Muscle of arm (tissue), 14 donors: Measurements from ENCODE around the gene MED27. TPM values are rescaled to one million over a fixed set of nuclear protein-coding genes. Genes with fewer than 3 reads are reported as not detected.

Experiments used
- DNase-seq: peaks from one replicate; pipeline ENCODE4 v3.0.0-alpha.2; 2013
- long read RNA-seq, 11 donors: transcript quantifications; one replicate each; lab custom pipeline, GENCODE V29; 2026
- polyA plus RNA-seq, 12 donors: library from polyadenylated mRNA; unstranded; fragments of 120-200 nt; gene quantifications; one replicate each; pipeline ENCODE4 v1.2.1, GENCODE V29; 2013; ENCODE audit not compliant: insufficient read length in 12 of 12

Gene MED27
- 10 to 100 TPM in 9 of 12 donors, 1 to 10 TPM in 2, not detected in 1; 7.8 to 14.9 (median 11.6) TPM for polyA plus RNA-seq
- long read RNA-seq, donor 1, partial matches to known transcripts, result 0 of 3 reads
- long read RNA-seq, donor 1, other reads (novel, unspliced or antisense), result 0 of 3 reads
- long read RNA-seq, donor 2, transcript MED27-201 (8 exons, 1,431 nt), result major isoform, 5 of 5 reads
- long read RNA-seq, donor 2, partial matches to known transcripts, result 0 of 5 reads
- long read RNA-seq, donor 2, other reads (novel, unspliced or antisense), result 0 of 5 reads
- long read RNA-seq, donor 3, result 0 reads
- long read RNA-seq, donor 4, partial matches to known transcripts, result 0 of 3 reads
- long read RNA-seq, donor 4, other reads (novel, unspliced or antisense), result 0 of 3 reads
- long read RNA-seq, donor 5, result 0 reads
- long read RNA-seq, donor 6, partial matches to known transcripts, result 0 of 4 reads
- long read RNA-seq, donor 6, other reads (novel, unspliced or antisense), result 0 of 4 reads
- long read RNA-seq, donor 7, partial matches to known transcripts, result 0 of 2 reads
- long read RNA-seq, donor 7, other reads (novel, unspliced or antisense), result 0 of 2 reads
- long read RNA-seq, donor 8, transcript MED27-201 (8 exons, 1,431 nt), result major isoform, 7 of 7 reads
- long read RNA-seq, donor 8, partial matches to known transcripts, result 0 of 7 reads
- long read RNA-seq, donor 8, other reads (novel, unspliced or antisense), result 0 of 7 reads
- long read RNA-seq, donor 9, transcript MED27-201 (8 exons, 1,431 nt), result major isoform, 5 of 5 reads
- long read RNA-seq, donor 9, partial matches to known transcripts, result 0 of 5 reads
- long read RNA-seq, donor 9, other reads (novel, unspliced or antisense), result 0 of 5 reads
- long read RNA-seq, donor 10, partial matches to known transcripts, result 0 of 2 reads
- long read RNA-seq, donor 10, other reads (novel, unspliced or antisense), result 0 of 2 reads
- long read RNA-seq, donor 11, transcript MED27-201 (8 exons, 1,431 nt), result major isoform, 7 of 7 reads
- long read RNA-seq, donor 11, partial matches to known transcripts, result 0 of 7 reads
- long read RNA-seq, donor 11, other reads (novel, unspliced or antisense), result 0 of 7 reads

GRCh38 chr9:132079391-132080091 lies at the start of gene MED27:
Gene MED27 (minus strand): TSS chr9:132079867. CDS start chr9:132079844, 23 bp downstream.
- peak; percentile 94 for DNase-seq

GRCh38 chr9:132127888-132128534 lies 48.3 kb upstream of the MED27 start:
- DNase-seq, result no peak

GRCh38 chr9:132126680-132127236 lies 47.1 kb upstream of the MED27 start:
- DNase-seq, result no peak

GRCh38 chr9:132125944-132126679 lies 46.4 kb upstream of the MED27 start:
- DNase-seq, result no peak

- DNase-seq, result no peak
Measured at GRCh38 chr9:132125361-132125760, 45.7 kb upstream of the MED27 start.

GRCh38 chr9:132124800-132125199 lies 45.1 kb upstream of the MED27 start:
- DNase-seq, result no peak

- no peak for DNase-seq
Measured at GRCh38 chr9:132121021-132121420, 41.4 kb upstream of the MED27 start.

GRCh38 chr9:132117694-132118093 lies 38.0 kb upstream of the MED27 start:
- DNase-seq, result no peak

GRCh38 chr9:132116583-132116982 lies 36.9 kb upstream of the MED27 start:
- DNase-seq, result no peak

- peak; percentile 68 for DNase-seq
Measured at GRCh38 chr9:132114102-132114707, 34.5 kb upstream of the MED27 start.

GRCh38 chr9:132109291-132109690 lies 29.6 kb upstream of the MED27 start:
- DNase-seq, result no peak

GRCh38 chr9:132108728-132109127 lies 29.1 kb upstream of the MED27 start:
- DNase-seq, result no peak

- DNase-seq, result no peak
Measured at GRCh38 chr9:132099741-132100407, 20.2 kb upstream of the MED27 start.

GRCh38 chr9:132099167-132099566 lies 19.5 kb upstream of the MED27 start:
- no peak for DNase-seq

- DNase-seq, result no peak
Measured at GRCh38 chr9:132094314-132094791, 14.7 kb upstream of the MED27 start.

- no peak for DNase-seq
Measured at GRCh38 chr9:132090771-132091170, 11.1 kb upstream of the MED27 start.

GRCh38 chr9:132087438-132088030 lies 7.9 kb upstream of the MED27 start:
- DNase-seq, result no peak

- no peak for DNase-seq
Measured at GRCh38 chr9:132082188-132082587, 2.5 kb upstream of the MED27 start.
